Heart left ventricle (tissue), 16 donors: ENCODE data around the gene KLHL7. TPM values are rescaled to one million over a fixed set of nuclear protein-coding genes. Genes with fewer than 3 reads are reported as not detected.

ENCODE experiments used
- ATAC-seq, 4 donors: fragments of 200-7000 bp; cut with Tn5 transposase; one replicate each; pipeline ENCODE4 v1.9.1; 2020 to 2022; ENCODE audit warnings: moderate library complexity in 4 of 4, mild to moderate bottlenecking in 3 of 4, moderate number of reproducible peaks in 1 of 4
- DNase-seq, 5 donors: peaks; one replicate each; pipeline ENCODE4 v3.0.0-alpha.2; 2020
- H3K27ac ChIP-seq, 12 donors: fragments of 200-600 bp; sonication (generic) in 4 of 12; one replicate each; pipeline versions ENCODE4 v1.5.0 to v1.8.0; 2016 to 2022; ENCODE audit warnings: mild to moderate bottlenecking in 2 of 12
- H3K27me3 ChIP-seq, 9 donors: fragments of 200-600 bp; sonication (generic) in 2 of 9; one replicate each; pipeline versions ENCODE4 v1.5.1 to v1.8.0; 2016 to 2022; ENCODE audit warnings: mild to moderate bottlenecking in 3 of 9
- H3K36me3 ChIP-seq, 9 donors: fragments of 200-600 bp; sonication (generic) in 2 of 9; one replicate each; pipeline versions ENCODE4 v1.5.0 to v1.8.0; 2018 to 2022; ENCODE audit warnings: mild to moderate bottlenecking in 2 of 9
- H3K4me1 ChIP-seq, 12 donors: fragments of 200-600 bp; sonication (generic) in 4 of 12; one replicate each; pipeline versions ENCODE4 v1.5.0 to v1.8.0; 2016 to 2022; ENCODE audit warnings: mild to moderate bottlenecking in 3 of 12
- H3K4me3 ChIP-seq, 12 donors: fragments of 200-600 bp; sonication (generic) in 4 of 12; one replicate each; pipeline versions ENCODE4 v1.5.0 to v1.8.0; 2017 to 2022; ENCODE audit warnings: mild to moderate bottlenecking in 9 of 12, moderate library complexity in 4 of 12
- H3K9me3 ChIP-seq, 12 donors: fragments of 200-600 bp; sonication (generic) in 4 of 12; one replicate each; pipeline versions ENCODE4 v1.5.0 to v1.8.0; 2016 to 2022; ENCODE audit warnings: mild to moderate bottlenecking in 1 of 12
- POLR2A ChIP-seq, 2 donors: fragments of 450-650 bp; IDR thresholded peaks; one replicate each; pipeline ENCODE4 v1.6.1; 2017; ENCODE audit warnings: antibody characterized with exemption in 2 of 2, mild to moderate bottlenecking in 2 of 2, moderate library complexity in 2 of 2
- WGBS, 4 donors: extraction: QIAGEN DNeasy Blood & Tissue Kit in 2 of 4; methylation state at CpG; one replicate each; pipeline versions ENCODE4 v1.1.5 to v1.1.7; 2013 to 2018; 5-methylcytosine and 5-hydroxymethylcytosine counted together
- intact Hi-C, 10 donors: fragments of 100-400 bp; cut with DNase I; formaldehyde crosslinking; loops; one replicate each; pipeline versions ENCODE4 v1.11.1 to v1.14.2; 2022
- polyA plus RNA-seq, 2 donors: library from polyadenylated mRNA; stranded (reverse); fragments of 200-250 nt; gene quantifications; one replicate each; pipeline ENCODE4 v1.2.3, GENCODE V29; 2013
- total RNA-seq, 9 donors: library from RNA; depleted of rRNA in 2 of 9; stranded (reverse); fragments of >200 nt in 2 of 9; fragmentation: NEBNext Ultra II Directional in 3 of 9; extraction: Animal tissue kit (Norgen Biotek cat#: 25700) in 3 of 9; gene quantifications; one replicate each; pipeline versions ENCODE4 v1.1.0 to v1.2.4, GENCODE V29; 2016 to 2023
- TF ChIP-seq, protein P1 (sequence below), 12 donors: fragments of 200-600 bp; sonication (generic) in 4 of 12; IDR thresholded peaks; one replicate each; pipeline versions ENCODE4 v1.5.0 to v1.8.0; 2018 to 2022; ENCODE audit warnings: antibody characterized with exemption in 12 of 12, mild to moderate bottlenecking in 5 of 12
- donor health status: ischemic (EF 13 %, LVEDD 7.1; RV severe dilation, severe dysfunction).
- donor health status: healthy with polysubstance abuse.
- donor health status: DM: no; HTN: yes; CAD: no.
- donor health status: DM: no; HTN: no; CAD: no.
- donor health status: ischemic (EF 25% LVEDD 6.9; RV normal size, moderate dysfunction).
- donor health status: ischemic (EF 25% LVEDD 5.7; RV mildly dilated, moderate dysfunction).
- donor health status: healthy.
- donor health status: DM: yes; HTN: yes; CAD: no.
- donor health status: ischemic (EF 35%, LVEDD 5.7; RV mildly dilated, moderate dysfunction).
- donor health status: nonischemic (EF 11% LVEDD 7.7; RV severe dilation, severe dysfunction).
- donor health status: DM: yes; HTN: yes; CAD: no.
- donor health status: PGD.
- donor health status: ischemic (EF 29% LVEDD 5.4; RV normal size, mild dysfunction).
- donor health status: nonischemic (EF 23%, LVEDD 6.1; RV moderate dilation, normal function).

Gene KLHL7
- total and polyA plus RNA-seq, 11 donors, result 48.0 to 159 (median 108) TPM

DNA sequence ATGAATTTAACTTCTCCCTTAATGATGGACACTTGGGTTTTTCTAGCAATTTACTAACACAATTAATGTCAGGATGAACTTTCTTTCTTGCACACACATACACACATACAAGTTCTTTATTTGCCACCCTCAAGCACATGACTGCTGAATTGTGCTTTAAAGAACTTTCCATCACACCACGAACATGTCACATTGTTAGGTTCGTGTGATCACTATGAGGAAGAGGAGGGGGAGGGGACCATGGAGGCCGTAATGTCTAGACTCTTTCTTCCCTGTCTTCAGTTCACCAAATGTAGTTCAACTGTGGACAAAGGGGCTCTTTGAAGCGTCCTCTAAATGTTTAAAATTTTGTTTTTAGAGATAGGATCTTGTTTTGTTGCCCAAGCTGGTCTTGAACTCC, 107.3 kb downstream of the KLHL7 start:
- DNase-seq, result no peak
- H3K27ac ChIP-seq, result no peak overlapping the region
- H3K4me1 ChIP-seq, result peaks cover 0 to 25% (median 0%) of the 10 kb centered on the region in 12 donors
- no peaks in the 10 kb centered on the region for H3K9me3 ChIP-seq
- intact Hi-C loops, result no loop called here
- no peak overlapping the region for H3K4me3 ChIP-seq
- WGBS, 4 donors, result 73 to 86% (median 80%) methylated on average over 4 of the region's 4 CpGs
- H3K36me3 ChIP-seq, result no peaks in the 10 kb centered on the region
- TF ChIP-seq, protein P1, sequence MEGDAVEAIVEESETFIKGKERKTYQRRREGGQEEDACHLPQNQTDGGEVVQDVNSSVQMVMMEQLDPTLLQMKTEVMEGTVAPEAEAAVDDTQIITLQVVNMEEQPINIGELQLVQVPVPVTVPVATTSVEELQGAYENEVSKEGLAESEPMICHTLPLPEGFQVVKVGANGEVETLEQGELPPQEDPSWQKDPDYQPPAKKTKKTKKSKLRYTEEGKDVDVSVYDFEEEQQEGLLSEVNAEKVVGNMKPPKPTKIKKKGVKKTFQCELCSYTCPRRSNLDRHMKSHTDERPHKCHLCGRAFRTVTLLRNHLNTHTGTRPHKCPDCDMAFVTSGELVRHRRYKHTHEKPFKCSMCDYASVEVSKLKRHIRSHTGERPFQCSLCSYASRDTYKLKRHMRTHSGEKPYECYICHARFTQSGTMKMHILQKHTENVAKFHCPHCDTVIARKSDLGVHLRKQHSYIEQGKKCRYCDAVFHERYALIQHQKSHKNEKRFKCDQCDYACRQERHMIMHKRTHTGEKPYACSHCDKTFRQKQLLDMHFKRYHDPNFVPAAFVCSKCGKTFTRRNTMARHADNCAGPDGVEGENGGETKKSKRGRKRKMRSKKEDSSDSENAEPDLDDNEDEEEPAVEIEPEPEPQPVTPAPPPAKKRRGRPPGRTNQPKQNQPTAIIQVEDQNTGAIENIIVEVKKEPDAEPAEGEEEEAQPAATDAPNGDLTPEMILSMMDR (IDR thresholded peaks at IDR 0.05), result no peak
- no peak for TF ChIP-seq POLR2A (IDR thresholded peaks at IDR 0.05)
- ATAC-seq, result no peak
- H3K27me3 ChIP-seq, result no peaks in the 10 kb centered on the region

GRCh38 chr7:23213755-23214154, 108.2 kb downstream of the KLHL7 start:
- 94 to 97% (median 96%) methylated on average over 11 of the region's 11 CpGs for WGBS, 4 donors
- Histone ChIP-seq H3K4me3 (no peak overlapping the region), H3K9me3 (no peaks in the 10 kb centered on the region), H3K27me3 (no peaks in the 10 kb centered on the region), H3K27ac (no peak overlapping the region), H3K36me3 (no peaks in the 10 kb centered on the region), H3K4me1 (peaks cover 0 to 17% (median 0%) of the 10 kb centered on the region in 12 donors)
- ATAC-seq (no peak), DNase-seq (no peak)
- no peak for TF ChIP-seq POLR2A (IDR thresholded peaks at IDR 0.05)
- intact Hi-C loops, result no loop called here

DNA sequence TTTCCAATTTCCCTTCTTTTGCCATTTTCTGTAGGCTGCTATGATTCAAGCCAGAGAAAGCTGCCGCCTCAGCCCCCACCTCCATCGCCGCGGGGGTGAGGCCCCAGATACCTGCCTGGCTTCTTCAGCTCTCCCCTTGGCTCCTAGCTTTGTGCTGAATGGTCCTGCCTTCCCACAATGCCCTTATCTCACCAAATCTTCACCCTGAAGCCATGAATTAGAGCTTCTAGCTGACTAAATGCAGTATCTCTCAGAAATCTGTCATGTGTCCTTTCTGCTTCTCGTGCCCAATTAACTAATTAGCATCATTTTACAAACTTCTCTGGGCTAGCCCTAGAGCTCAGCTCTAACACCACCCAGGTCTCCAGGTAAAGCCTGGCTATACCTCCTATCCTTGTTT, 108.8 kb downstream of the KLHL7 start:
- WGBS, 4 donors, result 88 to 95% (median 92%) methylated on average over 5 of the region's 5 CpGs
- Histone ChIP-seq H3K4me1 (peaks cover 0 to 16% (median 0%) of the 10 kb centered on the region in 12 donors), H3K27ac (no peak overlapping the region), H3K27me3 (no peaks in the 10 kb centered on the region), H3K9me3 (no peaks in the 10 kb centered on the region), H3K4me3 (no peak overlapping the region), H3K36me3 (no peaks in the 10 kb centered on the region)
- DNase-seq (no peak), ATAC-seq (no peak)
- intact Hi-C loops, result no loop called here
- TF ChIP-seq, protein P1 (IDR thresholded peaks at IDR 0.05), result no peak
- TF ChIP-seq POLR2A (IDR thresholded peaks at IDR 0.05), result no peak

DNA sequence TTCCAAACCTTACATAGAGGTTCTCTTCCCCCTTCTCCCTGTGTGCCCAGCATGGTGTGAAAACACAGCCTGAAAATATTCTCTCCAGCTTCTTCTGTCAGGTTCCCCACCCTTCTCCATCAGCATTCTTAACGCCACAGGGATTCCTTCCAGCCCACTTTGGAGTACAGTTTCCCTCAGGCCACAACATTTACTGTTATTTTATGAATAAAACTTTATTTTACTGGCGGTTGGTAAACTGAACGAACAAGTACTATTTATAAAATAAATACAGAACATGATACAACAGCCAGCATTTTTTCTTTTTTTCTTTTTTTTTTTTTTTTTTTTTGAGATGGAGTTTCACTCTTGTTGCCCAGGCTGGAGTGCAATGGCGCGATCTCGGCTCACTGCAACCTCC, 109.4 kb downstream of the KLHL7 start:
- Histone ChIP-seq H3K4me1 (peaks cover 0 to 16% (median 0%) of the 10 kb centered on the region in 12 donors), H3K27me3 (no peaks in the 10 kb centered on the region), H3K4me3 (no peak overlapping the region), H3K36me3 (no peaks in the 10 kb centered on the region), H3K9me3 (no peaks in the 10 kb centered on the region), H3K27ac (no peak overlapping the region)
- ATAC-seq, result no peak
- intact Hi-C loops, result no loop called here
- whole genome bisulfite sequencing, 4 donors, result 92 to 96% (median 93%) methylated on average over 3 to 6 of the region's 6 CpGs
- TF ChIP-seq POLR2A (IDR thresholded peaks at IDR 0.05), result no peak
- TF ChIP-seq, protein P1 (IDR thresholded peaks at IDR 0.05), result no peak
- no peak for DNase-seq

- Histone ChIP-seq H3K27ac (peak overlapping the region in 2 of 12 donors; percentile 41 to 50), H3K36me3 (no peaks in the 10 kb centered on the region), H3K27me3 (no peaks in the 10 kb centered on the region), H3K9me3 (no peaks in the 10 kb centered on the region), H3K4me1 (peaks cover 0 to 8% (median 0%) of the 10 kb centered on the region in 12 donors), H3K4me3 (no peak overlapping the region)
- 23 to 40% (median 30%) methylated on average over 2 of the region's 2 CpGs for WGBS, 4 donors
- DNase-seq (peak in 4 of 5 donors; percentile 49 to 68 (median 58)), ATAC-seq (peak; percentile 56 to 88 (median 78))
- intact Hi-C loops, result no loop called here
- TF ChIP-seq POLR2A (IDR thresholded peaks at IDR 0.05), result no peak
- TF ChIP-seq, protein P1 (IDR thresholded peaks at IDR 0.05), result no peak
Observed at GRCh38 chr7:23216021-23216420, 110.4 kb downstream of the KLHL7 start.
